ENCODE data around the gene MT1X. TPM values are rescaled to one million over a fixed set of nuclear protein-coding genes. Genes with fewer than 3 reads are reported as not detected.
A peak's percentile ranks its signal among the peaks of the same experiment; 100 is the strongest.

Gene MT1X
- total RNA-seq, 1 experiment from 2014 or later: 328 TPM

DNA sequence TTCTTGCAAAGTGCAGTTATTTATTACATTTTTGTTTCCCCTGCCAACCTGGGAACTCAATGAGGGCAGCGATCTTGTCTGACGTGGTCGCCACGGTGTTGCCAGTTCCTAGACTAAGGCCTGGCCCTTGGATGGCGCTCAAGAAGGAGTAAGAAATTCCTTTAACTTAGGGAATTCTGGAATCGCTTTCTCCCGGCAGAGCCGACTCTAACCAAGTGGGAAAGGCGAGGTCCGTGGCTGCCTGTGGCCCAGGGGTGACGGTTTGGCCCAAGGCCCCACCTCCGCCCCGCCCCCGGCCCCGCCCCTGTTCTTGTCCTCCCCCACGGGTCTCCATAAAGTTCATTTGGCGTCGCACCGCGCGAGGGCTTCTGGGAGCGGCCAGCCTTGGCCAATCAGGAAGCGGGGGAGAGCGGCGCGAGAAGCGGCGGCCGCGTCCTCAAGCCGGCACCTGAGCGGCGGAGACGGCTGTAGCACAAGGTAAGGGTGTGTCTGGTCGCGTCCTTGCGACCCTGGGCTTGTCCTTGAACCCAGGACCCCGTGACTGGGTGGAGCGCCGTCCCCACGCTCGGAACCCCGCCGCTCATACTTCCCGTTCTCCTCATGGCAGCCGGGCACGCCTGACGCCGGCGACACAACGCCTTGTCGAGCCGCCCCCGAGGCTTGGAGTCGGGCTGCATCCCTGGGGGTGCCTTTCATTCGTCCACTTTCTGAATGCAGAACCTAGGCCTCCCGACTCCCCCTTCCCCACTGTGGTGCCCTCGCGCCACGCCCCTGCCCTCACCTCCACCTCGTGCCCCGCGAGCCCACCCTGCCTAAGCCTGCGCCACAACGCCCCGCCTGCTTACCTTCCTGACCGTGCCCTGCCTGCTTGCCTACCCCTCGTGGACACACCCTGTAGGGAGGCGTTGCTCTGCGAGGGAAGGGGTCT, 47.7 kb downstream of the MT1X start, which contains the start of gene NUP93 (continued):
- TF ChIP-seq, protein P1, sequence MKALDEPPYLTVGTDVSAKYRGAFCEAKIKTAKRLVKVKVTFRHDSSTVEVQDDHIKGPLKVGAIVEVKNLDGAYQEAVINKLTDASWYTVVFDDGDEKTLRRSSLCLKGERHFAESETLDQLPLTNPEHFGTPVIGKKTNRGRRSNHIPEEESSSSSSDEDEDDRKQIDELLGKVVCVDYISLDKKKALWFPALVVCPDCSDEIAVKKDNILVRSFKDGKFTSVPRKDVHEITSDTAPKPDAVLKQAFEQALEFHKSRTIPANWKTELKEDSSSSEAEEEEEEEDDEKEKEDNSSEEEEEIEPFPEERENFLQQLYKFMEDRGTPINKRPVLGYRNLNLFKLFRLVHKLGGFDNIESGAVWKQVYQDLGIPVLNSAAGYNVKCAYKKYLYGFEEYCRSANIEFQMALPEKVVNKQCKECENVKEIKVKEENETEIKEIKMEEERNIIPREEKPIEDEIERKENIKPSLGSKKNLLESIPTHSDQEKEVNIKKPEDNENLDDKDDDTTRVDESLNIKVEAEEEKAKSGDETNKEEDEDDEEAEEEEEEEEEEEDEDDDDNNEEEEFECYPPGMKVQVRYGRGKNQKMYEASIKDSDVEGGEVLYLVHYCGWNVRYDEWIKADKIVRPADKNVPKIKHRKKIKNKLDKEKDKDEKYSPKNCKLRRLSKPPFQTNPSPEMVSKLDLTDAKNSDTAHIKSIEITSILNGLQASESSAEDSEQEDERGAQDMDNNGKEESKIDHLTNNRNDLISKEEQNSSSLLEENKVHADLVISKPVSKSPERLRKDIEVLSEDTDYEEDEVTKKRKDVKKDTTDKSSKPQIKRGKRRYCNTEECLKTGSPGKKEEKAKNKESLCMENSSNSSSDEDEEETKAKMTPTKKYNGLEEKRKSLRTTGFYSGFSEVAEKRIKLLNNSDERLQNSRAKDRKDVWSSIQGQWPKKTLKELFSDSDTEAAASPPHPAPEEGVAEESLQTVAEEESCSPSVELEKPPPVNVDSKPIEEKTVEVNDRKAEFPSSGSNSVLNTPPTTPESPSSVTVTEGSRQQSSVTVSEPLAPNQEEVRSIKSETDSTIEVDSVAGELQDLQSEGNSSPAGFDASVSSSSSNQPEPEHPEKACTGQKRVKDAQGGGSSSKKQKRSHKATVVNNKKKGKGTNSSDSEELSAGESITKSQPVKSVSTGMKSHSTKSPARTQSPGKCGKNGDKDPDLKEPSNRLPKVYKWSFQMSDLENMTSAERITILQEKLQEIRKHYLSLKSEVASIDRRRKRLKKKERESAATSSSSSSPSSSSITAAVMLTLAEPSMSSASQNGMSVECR (CRISPR knock-in tag; IDR thresholded peaks at IDR 0.05; ENCODE audit: borderline replicate concordance): peak; percentile 93
- TF ChIP-seq NR2C2 (CRISPR knock-in tag; IDR thresholded peaks at IDR 0.05) (0 out of 2 replicates have a peak, but pooled peaks have one; percentile 41), CBFB (CRISPR knock-in tag; IDR thresholded peaks at IDR 0.05; ENCODE audit: low read depth) (peak; percentile 65; the same call in 1 of the 2 replicates), FOXP1 (CRISPR knock-in tag; IDR thresholded peaks at IDR 0.05; ENCODE audit: borderline replicate concordance) (peak; percentile 87), TEAD4 (CRISPR knock-in tag; IDR thresholded peaks at IDR 0.05) (0 out of 2 replicates have a peak, but pooled peaks have one; percentile 30), ZNF416 (CRISPR knock-in tag; IDR thresholded peaks at IDR 0.05) (no peak), RORB (CRISPR knock-in tag; IDR thresholded peaks at IDR 0.05) (no peak), ETV6 (CRISPR knock-in tag; IDR thresholded peaks at IDR 0.05) (0 out of 2 replicates have a peak, but pooled peaks have one; percentile 42)

DNA sequence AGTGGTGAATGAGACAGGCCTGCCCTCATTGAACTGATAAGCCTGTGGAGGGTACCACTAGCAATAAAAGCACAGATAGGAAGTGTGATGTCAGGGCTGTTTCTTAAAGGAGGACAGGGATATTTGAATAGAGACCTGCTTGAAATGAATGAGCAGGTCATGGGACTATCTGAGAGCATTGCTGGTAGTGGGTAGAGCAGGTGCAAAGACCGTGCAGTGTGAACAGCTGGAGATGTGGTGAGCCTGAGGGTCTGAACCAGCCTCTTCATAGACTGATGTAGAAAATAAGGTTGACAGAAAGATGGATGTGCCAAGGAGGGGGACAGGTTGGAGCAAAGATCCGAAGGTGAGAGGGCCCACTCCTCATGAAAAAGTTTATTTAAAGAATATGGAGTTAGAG, 50.1 kb downstream of the MT1X start:
- TF ChIP-seq TCF7 (CRISPR knock-in tag; IDR thresholded peaks at IDR 0.05; ENCODE audit: low read depth) (no peak), PRRX2 (CRISPR knock-in tag; IDR thresholded peaks at IDR 0.05) (no peak), ATF6 (CRISPR knock-in tag; IDR thresholded peaks at IDR 0.05) (no peak)
- TF ChIP-seq, protein P2, sequence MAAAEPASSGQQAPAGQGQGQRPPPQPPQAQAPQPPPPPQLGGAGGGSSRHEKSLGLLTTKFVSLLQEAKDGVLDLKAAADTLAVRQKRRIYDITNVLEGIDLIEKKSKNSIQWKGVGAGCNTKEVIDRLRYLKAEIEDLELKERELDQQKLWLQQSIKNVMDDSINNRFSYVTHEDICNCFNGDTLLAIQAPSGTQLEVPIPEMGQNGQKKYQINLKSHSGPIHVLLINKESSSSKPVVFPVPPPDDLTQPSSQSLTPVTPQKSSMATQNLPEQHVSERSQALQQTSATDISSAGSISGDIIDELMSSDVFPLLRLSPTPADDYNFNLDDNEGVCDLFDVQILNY (CRISPR knock-in tag; IDR thresholded peaks at IDR 0.05): no peak
- TF ChIP-seq, protein P1 (CRISPR knock-in tag; IDR thresholded peaks at IDR 0.05; ENCODE audit: borderline replicate concordance): no peak
- TF ChIP-seq, protein P3, sequence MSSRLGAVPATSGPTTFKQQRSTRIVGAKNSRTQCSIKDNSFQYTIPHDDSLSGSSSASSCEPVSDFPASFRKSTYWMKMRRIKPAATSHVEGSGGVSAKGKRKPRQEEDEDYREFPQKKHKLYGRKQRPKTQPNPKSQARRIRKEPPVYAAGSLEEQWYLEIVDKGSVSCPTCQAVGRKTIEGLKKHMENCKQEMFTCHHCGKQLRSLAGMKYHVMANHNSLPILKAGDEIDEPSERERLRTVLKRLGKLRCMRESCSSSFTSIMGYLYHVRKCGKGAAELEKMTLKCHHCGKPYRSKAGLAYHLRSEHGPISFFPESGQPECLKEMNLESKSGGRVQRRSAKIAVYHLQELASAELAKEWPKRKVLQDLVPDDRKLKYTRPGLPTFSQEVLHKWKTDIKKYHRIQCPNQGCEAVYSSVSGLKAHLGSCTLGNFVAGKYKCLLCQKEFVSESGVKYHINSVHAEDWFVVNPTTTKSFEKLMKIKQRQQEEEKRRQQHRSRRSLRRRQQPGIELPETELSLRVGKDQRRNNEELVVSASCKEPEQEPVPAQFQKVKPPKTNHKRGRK (CRISPR knock-in tag; IDR thresholded peaks at IDR 0.05; ENCODE audit: borderline replicate concordance): no peak
- ATAC-seq: no peak
- H3K36me3 Mint-ChIP-seq: peaks cover 7% of the 10 kb centered on the region
- POLR2A ChIA-PET: no interaction called here
- H3K9me3 Mint-ChIP-seq: no peaks in the 10 kb centered on the region
- no peak overlapping the region for H3K4me3 Mint-ChIP-seq
- H3K27me3 Mint-ChIP-seq (ENCODE audit: low read depth): no peaks in the 10 kb centered on the region
- no peak for DNase-seq (ENCODE audit: low spot score)
- CTCF ChIA-PET: no interaction called here
- H3K27ac Mint-ChIP-seq: no peak overlapping the region
- peaks cover 17% of the 10 kb centered on the region for H3K4me1 Mint-ChIP-seq
